HG02970 (cell line): ENCODE results near the gene DISC1.
"Not testable (repeated sequence)": the region's sequence is repeated elsewhere in the genome, so short reads cannot be mapped to it uniquely, and the experiment has no call there.

Experiments used
- ATAC-seq: cut with Tn5 transposase; IDR thresholded peaks from one replicate; pipeline ENCODE4 v1.9.1; 2021; ENCODE audit warnings: mild to moderate bottlenecking, moderate library complexity, moderate number of reproducible peaks; ENCODE audit not compliant: unreplicated experiment, low FRiP score

The DISC1 gene

GRCh38 chr1:231634323-231635013, 7.9 kb downstream of the DISC1 start:
- no peak for ATAC-seq

- ATAC-seq, result no peak
Observed at GRCh38 chr1:231636157-231636556, 9.6 kb downstream of the DISC1 start.

GRCh38 chr1:231636922-231637321, 10.3 kb downstream of the DISC1 start:
- not testable (repeated sequence) for ATAC-seq

GRCh38 chr1:231638647-231639046, 12.1 kb downstream of the DISC1 start:
- no peak for ATAC-seq

GRCh38 chr1:231639819-231640218, 13.2 kb downstream of the DISC1 start:
- no peak for ATAC-seq

GRCh38 chr1:231641444-231641843, 14.9 kb downstream of the DISC1 start:
- ATAC-seq, result not testable (repeated sequence)

GRCh38 chr1:231642061-231642460, 15.5 kb downstream of the DISC1 start:
- ATAC-seq, result not testable (repeated sequence)

- ATAC-seq, result no peak
Observed at GRCh38 chr1:231642618-231643017, 16.0 kb downstream of the DISC1 start.

GRCh38 chr1:231643071-231643934, 16.7 kb downstream of the DISC1 start:
- no peak for ATAC-seq

GRCh38 chr1:231643935-231644237, 17.3 kb downstream of the DISC1 start:
- ATAC-seq, result no peak

- not testable (repeated sequence) for ATAC-seq
Observed at GRCh38 chr1:231645634-231646033, 19.0 kb downstream of the DISC1 start.

GRCh38 chr1:231646165-231646564, 19.6 kb downstream of the DISC1 start:
- ATAC-seq, result not testable (repeated sequence)

GRCh38 chr1:231651621-231652260, 25.2 kb downstream of the DISC1 start:
- not testable (repeated sequence) for ATAC-seq

GRCh38 chr1:231653632-231654031, 27.0 kb downstream of the DISC1 start:
- ATAC-seq, result no peak

GRCh38 chr1:231656741-231657140, 30.2 kb downstream of the DISC1 start:
- ATAC-seq, result no peak

GRCh38 chr1:231658223-231658622, 31.6 kb downstream of the DISC1 start:
- ATAC-seq, result not testable (repeated sequence)

GRCh38 chr1:231660198-231660597, 33.6 kb downstream of the DISC1 start:
- no peak for ATAC-seq

- no peak for ATAC-seq
Observed at GRCh38 chr1:231663211-231663792, 36.7 kb downstream of the DISC1 start.

- no peak for ATAC-seq
Observed at GRCh38 chr1:231665101-231665500, 38.5 kb downstream of the DISC1 start.

GRCh38 chr1:231665726-231666125, 39.1 kb downstream of the DISC1 start:
- ATAC-seq, result no peak
